Stimulated activated naive CD4-positive, alpha-beta T cell (primary cell): ENCODE data around the gene SLF2.

Experiments
- DNase-seq, 6 experiments: peaks; one replicate each; lab custom pipeline; 2025; lab: John Stamatoyannopoulos, UW

The SLF2 gene

GRCh38 chr10:100899171-100899570 lies 13.6 kb upstream of the SLF2 start:
- DNase-seq: no peak

GRCh38 chr10:100901051-100901450 lies 11.7 kb upstream of the SLF2 start:
- DNase-seq: no peak

- DNase-seq: no peak
Observed at GRCh38 chr10:100902622-100903021, 10.1 kb upstream of the SLF2 start.

- DNase-seq: no peak
Observed at GRCh38 chr10:100904917-100905316, 7.8 kb upstream of the SLF2 start.

- DNase-seq: no peak
Observed at GRCh38 chr10:100907175-100907574, 5.6 kb upstream of the SLF2 start.

- DNase-seq: no peak
Observed at GRCh38 chr10:100907773-100908363, 4.9 kb upstream of the SLF2 start.

GRCh38 chr10:100908378-100908777 lies 4.4 kb upstream of the SLF2 start:
- no peak for DNase-seq

GRCh38 chr10:100909501-100910263 lies 3.1 kb upstream of the SLF2 start:
- DNase-seq: no peak

- DNase-seq: no peak
Observed at GRCh38 chr10:100911472-100911871, 1.3 kb upstream of the SLF2 start.

- DNase-seq: no peak
Observed at GRCh38 chr10:100912013-100912604, 654 bp upstream of the SLF2 start.

- peak in 2 of 6 experiments; percentile 60 to 68 for DNase-seq
Observed at GRCh38 chr10:100913470-100913865, 705 bp downstream of the SLF2 start.

- DNase-seq: no peak
Observed at GRCh38 chr10:100917071-100917470, 4.3 kb downstream of the SLF2 start.

- DNase-seq: no peak
Observed at GRCh38 chr10:100923580-100923979, 10.8 kb downstream of the SLF2 start.

GRCh38 chr10:100927266-100927665 lies 14.5 kb downstream of the SLF2 start:
- no peak for DNase-seq

- no peak for DNase-seq
Observed at GRCh38 chr10:100928039-100928438, 15.3 kb downstream of the SLF2 start.

- no peak for DNase-seq
Observed at GRCh38 chr10:100930368-100930767, 17.6 kb downstream of the SLF2 start.

GRCh38 chr10:100934084-100934659 lies 21.4 kb downstream of the SLF2 start:
- DNase-seq: peak in 2 of 6 experiments; percentile 1 to 2

- DNase-seq: no peak
Observed at GRCh38 chr10:100939763-100940344, 27.1 kb downstream of the SLF2 start.

GRCh38 chr10:100942229-100942628 lies 29.5 kb downstream of the SLF2 start:
- DNase-seq: no peak

GRCh38 chr10:100943508-100943907 lies 30.7 kb downstream of the SLF2 start:
- no peak for DNase-seq

- no peak for DNase-seq
Observed at GRCh38 chr10:100945754-100946153, 33.0 kb downstream of the SLF2 start.

- DNase-seq: no peak
Observed at GRCh38 chr10:100948916-100949315, 36.2 kb downstream of the SLF2 start.

- DNase-seq: no peak
Observed at GRCh38 chr10:100960251-100960650, 47.5 kb downstream of the SLF2 start.
